Astrocyte (in vitro differentiated cells and primary cell): ENCODE results near the gene RIPOR3.

Experiments used
- CTCF ChIP-seq: IDR thresholded peaks from 2 replicates; pipeline ENCODE4 v1.5.1; 2011; ENCODE audit warnings: low read depth, mild to moderate bottlenecking, inconsistent platforms, low read length, moderate library complexity; ENCODE audit not compliant: insufficient read depth
- EZH2 ChIP-seq: IDR thresholded peaks from 2 replicates; pipeline ENCODE4 v1.6.1; 2012; ENCODE audit warnings: mild to moderate bottlenecking, low read length, inconsistent platforms; ENCODE audit not compliant: insufficient read depth

GRCh38 chr20:50709636-50709973 is 18.3 kb upstream of the RIPOR3 start:
- no peak for TF ChIP-seq CTCF
- TF ChIP-seq EZH2: no peak
